ENCODE measurements around the gene NTPCR.

The NTPCR gene

DNA sequence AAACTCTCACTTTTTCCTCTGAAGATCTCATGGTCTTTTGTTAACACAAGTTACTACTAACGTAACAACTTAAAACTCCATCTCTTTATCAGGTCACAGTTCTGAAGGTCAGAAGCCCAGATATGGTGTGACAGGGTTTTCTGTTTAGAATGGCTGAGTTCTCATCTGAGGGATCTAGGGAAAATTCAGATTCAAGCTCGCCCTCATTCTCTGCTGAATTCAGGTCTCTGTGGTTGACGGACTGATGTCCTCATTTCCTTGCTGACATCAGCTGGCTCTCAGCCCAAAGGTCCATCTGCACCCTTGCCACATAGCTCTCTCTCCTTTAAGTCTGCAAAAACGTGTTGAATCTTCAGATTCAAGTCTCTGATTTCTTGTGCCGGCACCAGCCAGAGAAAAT is 6.1 kb upstream of the NTPCR start (continued):
- TF ChIP-seq, protein P1, sequence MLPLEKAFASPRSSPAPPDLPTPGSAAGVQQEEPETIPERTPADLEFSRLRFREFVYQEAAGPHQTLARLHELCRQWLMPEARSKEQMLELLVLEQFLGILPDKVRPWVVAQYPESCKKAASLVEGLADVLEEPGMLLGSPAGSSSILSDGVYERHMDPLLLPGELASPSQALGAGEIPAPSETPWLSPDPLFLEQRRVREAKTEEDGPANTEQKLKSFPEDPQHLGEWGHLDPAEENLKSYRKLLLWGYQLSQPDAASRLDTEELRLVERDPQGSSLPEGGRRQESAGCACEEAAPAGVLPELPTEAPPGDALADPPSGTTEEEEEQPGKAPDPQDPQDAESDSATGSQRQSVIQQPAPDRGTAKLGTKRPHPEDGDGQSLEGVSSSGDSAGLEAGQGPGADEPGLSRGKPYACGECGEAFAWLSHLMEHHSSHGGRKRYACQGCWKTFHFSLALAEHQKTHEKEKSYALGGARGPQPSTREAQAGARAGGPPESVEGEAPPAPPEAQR (tag by site-specific recombination; IDR thresholded peaks at IDR 0.05) = no peak
- TF ChIP-seq MYNN (tag by site-specific recombination; IDR thresholded peaks at IDR 0.05; ENCODE audit: borderline replicate concordance) (no peak), OSR2 (tag by site-specific recombination; IDR thresholded peaks at IDR 0.05) (no peak), ZBTB48 (tag by site-specific recombination; IDR thresholded peaks at IDR 0.05) (no peak), ZSCAN16 (tag by site-specific recombination; IDR thresholded peaks at IDR 0.05) (no peak), GFI1B (tag by site-specific recombination; IDR thresholded peaks at IDR 0.05) (no peak)

DNA sequence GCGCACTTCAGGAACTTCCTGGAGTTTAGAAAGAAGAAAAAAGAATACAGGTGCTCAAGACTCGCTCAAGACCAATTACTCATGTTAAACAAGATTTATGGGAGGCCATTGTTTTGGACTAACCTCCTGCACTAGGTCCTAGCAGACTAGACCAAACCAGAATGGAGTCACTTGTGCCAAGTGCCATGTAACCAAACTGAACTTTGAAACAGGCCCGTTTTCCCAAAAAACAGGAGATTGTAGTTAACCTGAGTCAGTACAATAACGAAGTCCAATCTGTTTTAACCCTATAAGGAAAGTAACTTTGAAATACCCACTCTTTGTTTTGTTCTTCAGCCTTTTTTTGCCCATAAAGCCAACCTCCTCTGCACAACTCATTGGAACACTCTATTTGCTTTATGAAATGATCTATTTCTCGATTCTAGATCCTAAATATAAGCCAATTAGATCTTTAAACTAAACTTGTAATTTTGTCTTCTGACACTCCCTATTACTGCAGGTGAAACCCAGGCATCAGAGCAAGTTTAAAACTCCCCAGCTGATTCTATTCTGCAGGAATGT is 695 bp upstream of the NTPCR start:
- Histone ChIP-seq H3K36me3 (ENCODE audit: control insufficient read depth in 2 of 2, insufficient read depth in 1 of 2, low read length in 2 of 2) (peaks cover 0 to 3% of the 10 kb centered on the region in 2 experiments; a peak in 2 of 3 replicates), H3K9me3 (ENCODE audit: control insufficient read depth, insufficient read depth, low read depth, low read length) (no peaks in the 10 kb centered on the region), H3K4me1 (ENCODE audit: control insufficient read depth, insufficient read depth, low read length) (peaks cover 17% of the 10 kb centered on the region), H3K27ac (ENCODE audit: extremely low read depth, low read depth, low read length) (peak overlapping the region; percentile 78), H3K4me3 (ENCODE audit: low read depth, low read length) (peak overlapping the region; percentile 91)
- ChIA-PET CTCF (interaction anchor here (0.6 to 1.2 kb wide), 3 partner anchors 114 to 319 kb away, joined by 3 to 5 read pairs (median 4); no protein-coding TSS in a partner anchor), POLR2A (interaction anchor here (0.9 to 2.0 kb wide), 7 partner anchors 21 to 320 kb away, joined by 3 to 9 read pairs (median 4); partner anchors contain the start of gene SIPA1L2)
- TF ChIP-seq, protein P2, sequence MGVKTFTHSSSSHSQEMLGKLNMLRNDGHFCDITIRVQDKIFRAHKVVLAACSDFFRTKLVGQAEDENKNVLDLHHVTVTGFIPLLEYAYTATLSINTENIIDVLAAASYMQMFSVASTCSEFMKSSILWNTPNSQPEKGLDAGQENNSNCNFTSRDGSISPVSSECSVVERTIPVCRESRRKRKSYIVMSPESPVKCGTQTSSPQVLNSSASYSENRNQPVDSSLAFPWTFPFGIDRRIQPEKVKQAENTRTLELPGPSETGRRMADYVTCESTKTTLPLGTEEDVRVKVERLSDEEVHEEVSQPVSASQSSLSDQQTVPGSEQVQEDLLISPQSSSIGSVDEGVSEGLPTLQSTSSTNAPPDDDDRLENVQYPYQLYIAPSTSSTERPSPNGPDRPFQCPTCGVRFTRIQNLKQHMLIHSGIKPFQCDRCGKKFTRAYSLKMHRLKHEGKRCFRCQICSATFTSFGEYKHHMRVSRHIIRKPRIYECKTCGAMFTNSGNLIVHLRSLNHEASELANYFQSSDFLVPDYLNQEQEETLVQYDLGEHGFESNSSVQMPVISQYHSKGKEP (tag by site-specific recombination; IDR thresholded peaks at IDR 0.05) = 0 out of 2 replicates have a peak, but pooled peaks have one; percentile 22
- TF ChIP-seq, protein P3, sequence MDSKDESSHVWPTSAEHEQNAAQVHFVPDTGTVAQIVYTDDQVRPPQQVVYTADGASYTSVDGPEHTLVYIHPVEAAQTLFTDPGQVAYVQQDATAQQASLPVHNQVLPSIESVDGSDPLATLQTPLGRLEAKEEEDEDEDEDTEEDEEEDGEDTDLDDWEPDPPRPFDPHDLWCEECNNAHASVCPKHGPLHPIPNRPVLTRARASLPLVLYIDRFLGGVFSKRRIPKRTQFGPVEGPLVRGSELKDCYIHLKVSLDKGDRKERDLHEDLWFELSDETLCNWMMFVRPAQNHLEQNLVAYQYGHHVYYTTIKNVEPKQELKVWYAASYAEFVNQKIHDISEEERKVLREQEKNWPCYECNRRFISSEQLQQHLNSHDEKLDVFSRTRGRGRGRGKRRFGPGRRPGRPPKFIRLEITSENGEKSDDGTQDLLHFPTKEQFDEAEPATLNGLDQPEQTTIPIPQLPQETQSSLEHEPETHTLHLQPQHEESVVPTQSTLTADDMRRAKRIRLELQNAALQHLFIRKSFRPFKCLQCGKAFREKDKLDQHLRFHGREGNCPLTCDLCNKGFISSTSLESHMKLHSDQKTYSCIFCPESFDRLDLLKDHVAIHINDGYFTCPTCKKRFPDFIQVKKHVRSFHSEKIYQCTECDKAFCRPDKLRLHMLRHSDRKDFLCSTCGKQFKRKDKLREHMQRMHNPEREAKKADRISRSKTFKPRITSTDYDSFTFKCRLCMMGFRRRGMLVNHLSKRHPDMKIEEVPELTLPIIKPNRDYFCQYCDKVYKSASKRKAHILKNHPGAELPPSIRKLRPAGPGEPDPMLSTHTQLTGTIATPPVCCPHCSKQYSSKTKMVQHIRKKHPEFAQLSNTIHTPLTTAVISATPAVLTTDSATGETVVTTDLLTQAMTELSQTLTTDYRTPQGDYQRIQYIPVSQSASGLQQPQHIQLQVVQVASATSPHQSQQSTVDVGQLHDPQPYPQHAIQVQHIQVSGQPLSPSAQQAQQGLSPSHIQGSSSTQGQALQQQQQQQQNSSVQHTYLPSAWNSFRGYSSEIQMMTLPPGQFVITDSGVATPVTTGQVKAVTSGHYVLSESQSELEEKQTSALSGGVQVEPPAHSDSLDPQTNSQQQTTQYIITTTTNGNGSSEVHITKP (tag by site-specific recombination; IDR thresholded peaks at IDR 0.05) = peak; percentile 21; the same call in 1 of the 2 replicates
- 0 out of 2 replicates have a peak, but pooled peaks have one; percentile 39 for TF ChIP-seq ZNF2 (tag by site-specific recombination; IDR thresholded peaks at IDR 0.05)
- TF ChIP-seq ZNF19 (tag by site-specific recombination; IDR thresholded peaks at IDR 0.05; ENCODE audit: low read depth) = no peak
- TF ChIP-seq, protein P4, sequence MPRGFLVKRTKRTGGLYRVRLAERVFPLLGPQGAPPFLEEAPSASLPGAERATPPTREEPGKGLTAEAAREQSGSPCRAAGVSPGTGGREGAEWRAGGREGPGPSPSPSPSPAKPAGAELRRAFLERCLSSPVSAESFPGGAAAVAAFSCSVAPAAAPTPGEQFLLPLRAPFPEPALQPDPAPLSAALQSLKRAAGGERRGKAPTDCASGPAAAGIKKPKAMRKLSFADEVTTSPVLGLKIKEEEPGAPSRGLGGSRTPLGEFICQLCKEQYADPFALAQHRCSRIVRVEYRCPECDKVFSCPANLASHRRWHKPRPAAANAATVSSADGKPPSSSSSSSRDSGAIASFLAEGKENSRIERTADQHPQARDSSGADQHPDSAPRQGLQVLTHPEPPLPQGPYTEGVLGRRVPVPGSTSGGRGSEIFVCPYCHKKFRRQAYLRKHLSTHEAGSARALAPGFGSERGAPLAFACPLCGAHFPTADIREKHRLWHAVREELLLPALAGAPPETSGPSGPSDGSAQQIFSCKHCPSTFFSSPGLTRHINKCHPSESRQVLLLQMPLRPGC (tag by site-specific recombination; IDR thresholded peaks at IDR 0.05) = peak; percentile 63
- TF ChIP-seq FEZF1 (tag by site-specific recombination; IDR thresholded peaks at IDR 0.05) = no peak
- no peak for TF ChIP-seq ZSCAN23 (tag by site-specific recombination; IDR thresholded peaks at IDR 0.05)
- TF ChIP-seq, protein P5, sequence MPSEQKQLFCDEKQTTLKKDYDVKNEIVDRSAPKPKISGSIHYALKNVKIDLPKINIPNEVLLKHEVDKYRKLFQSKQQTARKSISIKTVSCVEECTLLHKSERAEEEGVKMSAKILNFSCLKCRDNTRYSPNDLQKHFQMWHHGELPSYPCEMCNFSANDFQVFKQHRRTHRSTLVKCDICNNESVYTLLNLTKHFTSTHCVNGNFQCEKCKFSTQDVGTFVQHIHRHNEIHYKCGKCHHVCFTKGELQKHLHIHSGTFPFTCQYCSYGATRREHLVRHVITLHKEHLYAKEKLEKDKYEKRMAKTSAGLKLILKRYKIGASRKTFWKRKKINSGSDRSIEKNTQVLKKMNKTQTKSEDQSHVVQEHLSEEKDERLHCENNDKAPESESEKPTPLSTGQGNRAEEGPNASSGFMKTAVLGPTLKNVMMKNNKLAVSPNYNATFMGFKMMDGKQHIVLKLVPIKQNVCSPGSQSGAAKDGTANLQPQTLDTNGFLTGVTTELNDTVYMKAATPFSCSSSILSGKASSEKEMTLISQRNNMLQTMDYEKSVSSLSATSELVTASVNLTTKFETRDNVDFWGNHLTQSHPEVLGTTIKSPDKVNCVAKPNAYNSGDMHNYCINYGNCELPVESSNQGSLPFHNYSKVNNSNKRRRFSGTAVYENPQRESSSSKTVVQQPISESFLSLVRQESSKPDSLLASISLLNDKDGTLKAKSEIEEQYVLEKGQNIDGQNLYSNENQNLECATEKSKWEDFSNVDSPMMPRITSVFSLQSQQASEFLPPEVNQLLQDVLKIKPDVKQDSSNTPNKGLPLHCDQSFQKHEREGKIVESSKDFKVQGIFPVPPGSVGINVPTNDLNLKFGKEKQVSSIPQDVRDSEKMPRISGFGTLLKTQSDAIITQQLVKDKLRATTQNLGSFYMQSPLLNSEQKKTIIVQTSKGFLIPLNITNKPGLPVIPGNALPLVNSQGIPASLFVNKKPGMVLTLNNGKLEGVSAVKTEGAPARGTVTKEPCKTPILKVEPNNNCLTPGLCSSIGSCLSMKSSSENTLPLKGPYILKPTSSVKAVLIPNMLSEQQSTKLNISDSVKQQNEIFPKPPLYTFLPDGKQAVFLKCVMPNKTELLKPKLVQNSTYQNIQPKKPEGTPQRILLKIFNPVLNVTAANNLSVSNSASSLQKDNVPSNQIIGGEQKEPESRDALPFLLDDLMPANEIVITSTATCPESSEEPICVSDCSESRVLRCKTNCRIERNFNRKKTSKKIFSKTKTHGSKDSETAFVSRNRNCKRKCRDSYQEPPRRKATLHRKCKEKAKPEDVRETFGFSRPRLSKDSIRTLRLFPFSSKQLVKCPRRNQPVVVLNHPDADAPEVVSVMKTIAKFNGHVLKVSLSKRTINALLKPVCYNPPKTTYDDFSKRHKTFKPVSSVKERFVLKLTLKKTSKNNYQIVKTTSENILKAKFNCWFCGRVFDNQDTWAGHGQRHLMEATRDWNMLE (tag by site-specific recombination; conservative IDR thresholded peaks at IDR 0.05; ENCODE audit: low read depth) = no peak
- TF ChIP-seq ZNF660 (tag by site-specific recombination; IDR thresholded peaks at IDR 0.05) = peak; percentile 75; the same call in 1 of the 2 replicates
- TF ChIP-seq, protein P6, sequence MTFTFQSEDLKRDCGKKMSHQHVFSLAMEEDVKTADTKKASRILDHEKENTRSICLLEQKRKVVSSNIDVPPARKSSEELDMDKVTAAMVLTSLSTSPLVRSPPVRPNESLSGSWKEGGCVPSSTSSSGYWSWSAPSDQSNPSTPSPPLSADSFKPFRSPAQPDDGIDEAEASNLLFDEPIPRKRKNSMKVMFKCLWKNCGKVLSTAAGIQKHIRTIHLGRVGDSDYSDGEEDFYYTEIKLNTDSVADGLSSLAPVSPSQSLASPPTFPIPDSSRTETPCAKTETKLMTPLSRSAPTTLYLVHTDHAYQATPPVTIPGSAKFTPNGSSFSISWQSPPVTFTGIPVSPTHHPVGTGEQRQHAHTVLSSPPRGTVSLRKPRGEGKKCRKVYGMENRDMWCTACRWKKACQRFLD (tag by site-specific recombination; IDR thresholded peaks at IDR 0.05) = no peak

All from HEK293 (cell line).